Measurements from ENCODE around the gene MYCL. TPM values are rescaled to one million over a fixed set of nuclear protein-coding genes. Genes with fewer than 3 reads are reported as not detected.

Gene MYCL
- total and polyA plus RNA-seq, 2 of the 4 experiments (the other 2 are of a cell fraction), result 0.72 to 0.87 TPM

DNA sequence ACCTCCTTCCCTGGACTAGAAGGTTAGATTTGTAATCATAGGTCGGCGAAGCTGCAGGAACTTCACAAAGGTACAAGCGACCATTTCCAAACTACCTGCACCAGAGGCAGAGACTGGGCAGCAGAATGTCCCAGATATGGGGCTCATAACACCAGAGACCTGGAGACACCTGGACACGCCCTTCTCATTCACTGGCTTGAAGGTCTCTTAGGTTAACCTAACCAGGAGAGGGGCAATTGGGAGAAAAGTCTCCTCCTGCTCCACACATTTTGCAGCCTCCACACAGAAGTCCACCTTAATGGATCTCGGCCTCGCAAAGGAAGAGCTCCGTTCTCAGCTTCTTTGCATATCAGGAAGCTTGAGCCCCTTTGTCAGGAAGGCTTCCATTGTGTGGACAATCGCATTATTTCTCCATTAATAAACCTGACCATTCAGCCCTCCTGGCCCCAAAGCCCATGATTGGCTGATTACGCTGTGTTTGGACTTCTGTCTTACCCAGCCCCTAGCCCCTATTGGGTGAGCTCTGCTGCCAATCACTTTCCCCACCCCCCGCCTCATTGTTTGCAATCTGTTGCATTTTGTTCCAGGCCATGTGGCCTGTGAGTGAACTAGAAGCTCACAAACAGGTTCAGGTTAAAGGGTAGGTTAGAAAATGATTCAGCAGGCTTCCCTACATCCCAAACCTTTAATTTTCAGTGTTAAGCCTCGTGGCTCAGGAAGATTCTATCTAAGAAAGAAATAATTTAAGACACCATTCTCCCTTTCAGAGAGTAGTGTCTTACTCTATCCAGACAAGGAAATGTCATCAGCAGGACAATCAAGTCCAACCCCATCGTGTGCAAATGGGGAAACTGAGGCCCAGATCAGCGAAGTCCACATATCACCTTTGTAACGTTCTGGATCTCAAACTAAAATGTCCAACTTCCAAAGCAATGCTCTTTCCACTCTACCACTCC, 2.8 kb downstream of the MYCL start (continued):
- TF ChIP-seq SMC3 (IDR thresholded peaks at IDR 0.05; ENCODE audit: low read depth, low read length), result no peak
- TF ChIP-seq POLR2A (IDR thresholded peaks at IDR 0.05; ENCODE audit: low read depth, low read length), result no peak
- TF ChIP-seq CHD1 (IDR thresholded peaks at IDR 0.05; ENCODE audit: low read depth, low read length), result no peak

DNA sequence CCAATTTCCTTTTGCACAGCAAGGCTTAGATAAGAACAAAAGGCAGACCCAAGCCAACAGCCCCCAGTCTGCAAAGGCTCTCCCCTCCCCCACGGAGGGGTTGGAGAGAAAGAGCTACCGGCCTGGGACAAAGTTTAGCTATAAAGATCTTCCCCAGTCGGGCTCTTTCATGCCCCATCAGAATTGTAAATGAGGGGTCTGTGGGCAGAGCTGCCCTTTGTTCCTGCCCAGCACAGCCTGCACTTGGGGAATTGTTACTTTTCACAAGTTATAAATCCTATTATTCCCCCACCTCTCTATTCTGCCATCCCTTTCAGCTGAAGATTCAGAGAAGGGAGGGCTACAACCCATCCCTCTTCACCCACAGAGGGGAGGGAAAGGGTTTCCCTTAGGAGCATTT, 3.5 kb downstream of the MYCL start:
- no peak overlapping the region for H3K23ac ChIP-seq (ENCODE audit: low read depth, low read length)
- no peak overlapping the region for H2BK15ac ChIP-seq (ENCODE audit: low read depth, low read length)
- H3K9me1 ChIP-seq (ENCODE audit: insufficient read depth, low read length), result peaks cover 11% of the 10 kb centered on the region
- H3K36me3 ChIP-seq (ENCODE audit: control insufficient read depth, insufficient read depth, low read length), result no peaks in the 10 kb centered on the region
- no peak overlapping the region for H3K56ac ChIP-seq (ENCODE audit: extremely low read depth, insufficient read depth, low read length)
- ChIA-PET POLR2A (ENCODE audit: unreplicated experiment) (interaction anchor here (0.6 kb wide), 2 partner anchors 54 to 116 kb away, joined by 3 read pairs; no protein-coding TSS in a partner anchor), CTCF (interaction anchor here (1.5 kb wide), 1 partner anchor 9 kb away, joined by 5 read pairs; no protein-coding TSS in a partner anchor)
- H3K14ac ChIP-seq (replicated peaks; ENCODE audit: low read depth, low read length), result no peak overlapping the region
- H4K20me1 ChIP-seq (ENCODE audit: insufficient read depth, low read length), result peaks cover 7% of the 10 kb centered on the region; the same call in 1 of the 2 replicates
- H3K4me1 ChIP-seq (ENCODE audit: control insufficient read depth, insufficient read depth, low read length), result peaks cover 12% of the 10 kb centered on the region; the same call in 1 of the 2 replicates
- H4K8ac ChIP-seq (ENCODE audit: low read depth in 2 of 2, low read length in 2 of 2), result no peak overlapping the region
- in situ Hi-C loops (cut with MboI; ENCODE audit: low sequenced_read_pairs), result loop anchor here (5.0 kb wide), 1 partner anchor 66 kb away; no protein-coding TSS in a partner anchor
- intact Hi-C loops (cut with micrococcal nuclease), result no loop called here
- H2BK20ac ChIP-seq (ENCODE audit: low read depth, low read length), result no peak overlapping the region
- no peak overlapping the region for H2AK5ac ChIP-seq (ENCODE audit: low read depth, low read length)
- no peak overlapping the region for H2AFZ ChIP-seq (replicated peaks; ENCODE audit: low read length, poor library complexity)
- BruUV-seq (replicated peaks), result no TSS peak
- no peak overlapping the region for H2BK120ac ChIP-seq (ENCODE audit: low read depth, low read length)
- no peak overlapping the region for H2BK5ac ChIP-seq (ENCODE audit: low read depth, low read length, poor library complexity, severe bottlenecking)
- no peak overlapping the region for H3K4me2 ChIP-seq (ENCODE audit: low read depth, low read length)
- H2AK9ac ChIP-seq (replicated peaks; ENCODE audit: low read depth, low read length, poor library complexity), result no peak overlapping the region
- no peak overlapping the region for H4K5ac ChIP-seq (ENCODE audit: low read depth, low read length)
- no CpG with 5 or more reads among the region's 3 CpGs for WGBS, 2 experiments (ENCODE audit: extremely low coverage in 2 of 2, insufficient read length in 1 of 2)
- H3K27me3 ChIP-seq (ENCODE audit: control insufficient read depth, insufficient read depth, low read length), result peaks cover 15% of the 10 kb centered on the region
- no peak overlapping the region for H3K18ac ChIP-seq (ENCODE audit: low read depth, low read length)
- dilution Hi-C loops (cut with HindIII; ENCODE audit: low sequenced_read_pairs, unreplicated experiment), result no loop called here
- no peak overlapping the region for H4K91ac ChIP-seq (ENCODE audit: insufficient read depth, low read depth, low read length)
- H3K9me3 ChIP-seq (ENCODE audit: control insufficient read depth, insufficient read depth, low read length), result no peaks in the 10 kb centered on the region
- H3K9ac ChIP-seq (ENCODE audit: low read depth, low read length), result no peak overlapping the region
- no peaks in the 10 kb centered on the region for H3K79me1 ChIP-seq (ENCODE audit: low read depth in 1 of 2, low read length in 2 of 2)
- ATAC-seq (ENCODE audit: low read depth) (no peak), DNase-seq (no peak)
- no peak overlapping the region for H3K27ac ChIP-seq (ENCODE audit: insufficient read depth, low read length)
- H3K4ac ChIP-seq (ENCODE audit: low read depth, low read length), result no peak overlapping the region
- TF ChIP-seq CHD1 (IDR thresholded peaks at IDR 0.05; ENCODE audit: low read depth, low read length) (no peak), BHLHE40 (IDR thresholded peaks at IDR 0.05; ENCODE audit: low read depth, low read length) (no peak), SMC3 (IDR thresholded peaks at IDR 0.05; ENCODE audit: low read depth, low read length) (no peak), POLR2A (IDR thresholded peaks at IDR 0.05; ENCODE audit: low read depth, low read length) (no peak)
- TF ChIP-seq, protein P1, sequence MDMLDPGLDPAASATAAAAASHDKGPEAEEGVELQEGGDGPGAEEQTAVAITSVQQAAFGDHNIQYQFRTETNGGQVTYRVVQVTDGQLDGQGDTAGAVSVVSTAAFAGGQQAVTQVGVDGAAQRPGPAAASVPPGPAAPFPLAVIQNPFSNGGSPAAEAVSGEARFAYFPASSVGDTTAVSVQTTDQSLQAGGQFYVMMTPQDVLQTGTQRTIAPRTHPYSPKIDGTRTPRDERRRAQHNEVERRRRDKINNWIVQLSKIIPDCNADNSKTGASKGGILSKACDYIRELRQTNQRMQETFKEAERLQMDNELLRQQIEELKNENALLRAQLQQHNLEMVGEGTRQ (IDR thresholded peaks at IDR 0.05; ENCODE audit: low read depth, low read length), result no peak
- H3K4me3 ChIP-seq (ENCODE audit: insufficient read depth, low read depth, low read length), result no peak overlapping the region

Data from IMR-90 (cell line).